ENCODE data around the gene SCN4B. TPM values are rescaled to one million over a fixed set of nuclear protein-coding genes. Genes with fewer than 3 reads are reported as not detected.

The SCN4B gene
- total RNA-seq, 1 donor from 2014 or later: 0.89 TPM

- peaks cover 5% of the 10 kb centered on the region for H3K27me3 ChIP-seq (ENCODE audit: insufficient read depth, low read length)
- peak overlapping the region; percentile 27 for H3K4me2 ChIP-seq (ENCODE audit: low read length)
- peaks cover 14% of the 10 kb centered on the region for H3K4me1 Mint-ChIP-seq (ENCODE audit: low read depth, unreplicated experiment)
- no peaks in the 10 kb centered on the region for H3K36me3 ChIP-seq (ENCODE audit: insufficient read depth, low read length)
- no peaks in the 10 kb centered on the region for H4K20me1 ChIP-seq (ENCODE audit: insufficient read depth, low read length)
- H3K4me3 ChIP-seq (ENCODE audit: insufficient read depth, low read depth, low read length): no peak overlapping the region
- H3K79me2 ChIP-seq (ENCODE audit: insufficient read depth, low read length): no peaks in the 10 kb centered on the region
- TF ChIP-seq EZH2 (IDR thresholded peaks at IDR 0.05; ENCODE audit: insufficient read depth, low read length) (no peak), CTCF (IDR thresholded peaks at IDR 0.05; ENCODE audit: insufficient read depth, low read depth, low read length) (no peak)
- DNase-seq (ENCODE audit: low read depth): peak; percentile 6
- H3K4me1 ChIP-seq (ENCODE audit: insufficient read depth, low read length): no peaks in the 10 kb centered on the region
- no peak for FAIRE-seq
- no peak overlapping the region for H3K27ac Mint-ChIP-seq (ENCODE audit: unreplicated experiment)
- H2AFZ ChIP-seq (ENCODE audit: low read depth, low read length): peak overlapping the region; percentile 26
- no peak overlapping the region for H3K27ac ChIP-seq (ENCODE audit: low read depth, low read length)
- H3K4me3 Mint-ChIP-seq (ENCODE audit: unreplicated experiment): no peak overlapping the region
- no peak overlapping the region for H3K9ac ChIP-seq (ENCODE audit: low read length)
- no peaks in the 10 kb centered on the region for H3K36me3 Mint-ChIP-seq (ENCODE audit: low read depth, unreplicated experiment)
- H3K9me3 Mint-ChIP-seq (ENCODE audit: unreplicated experiment): peaks cover 5% of the 10 kb centered on the region
- no peaks in the 10 kb centered on the region for H3K9me3 ChIP-seq (ENCODE audit: insufficient read depth, low read depth, low read length)
- peaks cover 43% of the 10 kb centered on the region for H3K27me3 Mint-ChIP-seq (ENCODE audit: low read depth, unreplicated experiment)
Observed at GRCh38 chr11:118180300-118180703, 27.7 kb upstream of the SCN4B start.

GRCh38 chr11:118176778-118177134 is 24.1 kb upstream of the SCN4B start:
- Mint-ChIP-seq H3K9me3 (ENCODE audit: unreplicated experiment) (no peaks in the 10 kb centered on the region), H3K4me1 (ENCODE audit: low read depth, unreplicated experiment) (peaks cover 20% of the 10 kb centered on the region), H3K27ac (ENCODE audit: unreplicated experiment) (no peak overlapping the region), H3K36me3 (ENCODE audit: low read depth, unreplicated experiment) (no peaks in the 10 kb centered on the region), H3K27me3 (ENCODE audit: low read depth, unreplicated experiment) (peaks cover 56% of the 10 kb centered on the region), H3K4me3 (ENCODE audit: unreplicated experiment) (no peak overlapping the region)
- H3K27me3 ChIP-seq (ENCODE audit: insufficient read depth, low read length): peaks cover 17% of the 10 kb centered on the region
- H3K4me1 ChIP-seq (ENCODE audit: insufficient read depth, low read length): no peaks in the 10 kb centered on the region
- H3K36me3 ChIP-seq (ENCODE audit: insufficient read depth, low read length): no peaks in the 10 kb centered on the region
- no peak overlapping the region for H3K27ac ChIP-seq (ENCODE audit: low read depth, low read length)
- H3K79me2 ChIP-seq (ENCODE audit: insufficient read depth, low read length): no peaks in the 10 kb centered on the region
- no peak for DNase-seq (ENCODE audit: low read depth)
- TF ChIP-seq CTCF (IDR thresholded peaks at IDR 0.05; ENCODE audit: insufficient read depth, low read depth, low read length) (no peak), EZH2 (IDR thresholded peaks at IDR 0.05; ENCODE audit: insufficient read depth, low read length) (no peak)
- no peak overlapping the region for H3K4me2 ChIP-seq (ENCODE audit: low read length)
- H2AFZ ChIP-seq (ENCODE audit: low read depth, low read length): no peak overlapping the region
- FAIRE-seq: no peak
- H3K4me3 ChIP-seq (ENCODE audit: insufficient read depth, low read depth, low read length): no peak overlapping the region
- H3K9ac ChIP-seq (ENCODE audit: low read length): no peak overlapping the region
- H4K20me1 ChIP-seq (ENCODE audit: insufficient read depth, low read length): no peaks in the 10 kb centered on the region
- H3K9me3 ChIP-seq (ENCODE audit: insufficient read depth, low read depth, low read length): no peaks in the 10 kb centered on the region

- H3K4me3 ChIP-seq (ENCODE audit: insufficient read depth, low read depth, low read length): no peak within 1 kb of the TSS
- no peaks in the 10 kb centered on the region for H4K20me1 ChIP-seq (ENCODE audit: insufficient read depth, low read length)
- H3K4me1 Mint-ChIP-seq (ENCODE audit: low read depth, unreplicated experiment): peaks cover 20% of the 10 kb centered on the region
- H3K9ac ChIP-seq (ENCODE audit: low read length): no peak within 1 kb of the TSS
- H3K4me3 Mint-ChIP-seq (ENCODE audit: unreplicated experiment): peak within 1 kb of the TSS; percentile 71
- H3K79me2 ChIP-seq (ENCODE audit: insufficient read depth, low read length): no peaks in the 10 kb centered on the region
- no peaks in the 10 kb centered on the region for H3K36me3 Mint-ChIP-seq (ENCODE audit: low read depth, unreplicated experiment)
- peaks cover 19% of the 10 kb centered on the region for H3K27me3 ChIP-seq (ENCODE audit: insufficient read depth, low read length)
- no peak for FAIRE-seq
- no peak for DNase-seq (ENCODE audit: low read depth)
- H3K4me2 ChIP-seq (ENCODE audit: low read length): peak within 1 kb of the TSS; percentile 45
- no peaks in the 10 kb centered on the region for H3K36me3 ChIP-seq (ENCODE audit: insufficient read depth, low read length)
- TF ChIP-seq EZH2 (IDR thresholded peaks at IDR 0.05; ENCODE audit: insufficient read depth, low read length): no peak
- no peak for TF ChIP-seq CTCF (IDR thresholded peaks at IDR 0.05; ENCODE audit: insufficient read depth, low read depth, low read length)
- peaks cover 59% of the 10 kb centered on the region for H3K27me3 Mint-ChIP-seq (ENCODE audit: low read depth, unreplicated experiment)
- peak within 1 kb of the TSS; percentile 34 for H3K27ac Mint-ChIP-seq (ENCODE audit: unreplicated experiment)
- no peaks in the 10 kb centered on the region for H3K4me1 ChIP-seq (ENCODE audit: insufficient read depth, low read length)
- H3K9me3 Mint-ChIP-seq (ENCODE audit: unreplicated experiment): no peaks in the 10 kb centered on the region
- no peak within 1 kb of the TSS for H3K27ac ChIP-seq (ENCODE audit: low read depth, low read length)
- no peaks in the 10 kb centered on the region for H3K9me3 ChIP-seq (ENCODE audit: insufficient read depth, low read depth, low read length)
- H2AFZ ChIP-seq (ENCODE audit: low read depth, low read length): peak within 1 kb of the TSS; percentile 55
Observed at GRCh38 chr11:118175993-118176777, 23.6 kb upstream of the SCN4B start, which contains the start of gene SCN2B. TSS of gene SCN2B (minus strand) at chr11:118176639. CDS start at chr11:118176431, 208 bp downstream.
